RWPE1 (cell line): Measurements from ENCODE around the gene INSYN2A.

Experiments used
- CTCF ChIA-PET: fragments of 350-600 bp; sonication (Branson Sonifier 250); formaldehyde crosslinking; extraction: SDS; loops from one replicate; lab custom pipeline; 2021; lab: Yijun Ruan, JAX
- POLR2A ChIA-PET: fragments of 400-600 bp; formaldehyde crosslinking; extraction: SDS; loops from one replicate; lab custom pipeline; 2020; ENCODE audit warnings: antibody characterized with exemption; ENCODE audit not compliant: low non-redundant PET; lab: Yijun Ruan, JAX
- DNase-seq: peaks from one replicate; pipeline ENCODE4 v3.0.0; 2012; ENCODE audit warnings: low spot score
- H3K27ac ChIP-seq: fragments of 450-650 bp; 2 replicates; pipeline ENCODE4 v1.5.1; 2017
- CTCF ChIP-seq: fragments of 450-650 bp; conservative IDR thresholded peaks from 2 replicates; pipeline ENCODE4 v1.5.1; 2017; ENCODE audit warnings: low read depth, mild to moderate bottlenecking

The INSYN2A gene

DNA sequence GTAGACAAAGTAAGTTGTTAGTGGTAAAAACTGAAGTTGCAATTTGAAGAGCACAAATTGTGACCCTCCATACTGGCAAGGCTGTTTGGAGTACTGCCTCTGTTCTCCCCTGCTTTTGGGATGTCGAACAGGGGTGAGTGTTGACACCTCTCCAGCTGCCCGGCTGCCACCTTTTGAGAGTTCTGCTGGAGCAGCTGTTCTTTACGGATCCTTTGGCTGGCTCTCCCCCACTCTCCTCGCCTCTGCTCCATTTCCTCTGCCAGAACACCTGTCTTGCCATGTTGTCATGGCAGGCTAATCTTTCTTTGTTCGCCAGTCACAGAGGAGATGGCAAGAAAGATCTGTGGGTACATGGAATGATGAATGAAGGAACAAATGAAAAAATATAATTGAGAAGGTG is 34.9 kb downstream of the INSYN2A start:
- no peak overlapping the region for H3K27ac ChIP-seq
- CTCF ChIA-PET = no interaction called here
- DNase-seq = no peak
- POLR2A ChIA-PET = no interaction called here
- no peak for TF ChIP-seq CTCF

DNA sequence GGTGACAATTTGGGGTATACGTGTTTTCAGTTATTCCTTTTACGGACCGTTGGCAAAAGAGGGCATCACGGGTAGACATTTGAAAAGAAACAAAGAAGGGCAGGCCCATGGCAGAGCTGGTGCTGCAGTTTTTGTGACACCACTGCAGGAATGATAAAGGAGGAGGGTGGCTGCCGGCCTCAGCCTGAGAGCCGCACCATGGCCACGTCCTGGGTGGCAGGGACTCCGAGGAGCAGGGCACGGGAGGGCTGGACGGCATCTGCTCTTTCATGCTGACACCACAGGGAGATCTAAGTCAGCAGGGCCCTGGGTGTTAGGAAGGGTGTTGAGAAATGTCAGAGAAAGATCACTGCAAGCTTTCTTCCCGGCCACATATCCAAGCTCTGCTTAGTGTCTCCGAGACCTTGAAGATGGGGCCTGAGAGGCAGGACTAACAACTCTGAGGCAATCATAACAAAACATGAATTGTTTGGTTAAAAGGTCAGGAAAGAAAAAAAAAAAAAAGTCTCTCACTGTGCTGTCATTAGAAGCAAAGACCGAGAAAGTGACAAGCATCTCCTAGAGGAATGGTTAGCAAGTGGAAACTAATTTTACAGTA is 36.6 kb downstream of the INSYN2A start:
- DNase-seq = no peak
- H3K27ac ChIP-seq = no peak overlapping the region
- POLR2A ChIA-PET = no interaction called here
- CTCF ChIA-PET = no interaction called here
- no peak for TF ChIP-seq CTCF

DNA sequence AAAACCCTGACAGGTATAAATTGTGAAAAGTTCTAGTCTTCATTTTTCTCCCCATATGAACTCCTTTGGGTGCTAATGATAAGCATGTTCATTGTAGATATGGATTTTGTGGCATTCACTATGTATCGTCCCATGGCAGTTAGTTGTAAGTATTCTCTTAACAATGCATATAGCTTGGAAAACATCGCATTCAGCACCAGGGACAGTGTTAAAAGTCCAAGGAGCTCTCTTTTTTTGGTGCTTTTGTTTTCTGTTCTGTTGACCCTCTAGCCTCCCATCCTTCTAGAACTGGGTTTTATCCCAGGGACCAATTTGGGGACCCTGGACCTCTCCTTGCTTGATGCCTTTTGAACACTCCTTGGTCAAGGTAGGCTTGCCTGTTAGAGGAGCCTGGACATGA is 37.7 kb downstream of the INSYN2A start:
- CTCF ChIA-PET = no interaction called here
- POLR2A ChIA-PET = no interaction called here

DNA sequence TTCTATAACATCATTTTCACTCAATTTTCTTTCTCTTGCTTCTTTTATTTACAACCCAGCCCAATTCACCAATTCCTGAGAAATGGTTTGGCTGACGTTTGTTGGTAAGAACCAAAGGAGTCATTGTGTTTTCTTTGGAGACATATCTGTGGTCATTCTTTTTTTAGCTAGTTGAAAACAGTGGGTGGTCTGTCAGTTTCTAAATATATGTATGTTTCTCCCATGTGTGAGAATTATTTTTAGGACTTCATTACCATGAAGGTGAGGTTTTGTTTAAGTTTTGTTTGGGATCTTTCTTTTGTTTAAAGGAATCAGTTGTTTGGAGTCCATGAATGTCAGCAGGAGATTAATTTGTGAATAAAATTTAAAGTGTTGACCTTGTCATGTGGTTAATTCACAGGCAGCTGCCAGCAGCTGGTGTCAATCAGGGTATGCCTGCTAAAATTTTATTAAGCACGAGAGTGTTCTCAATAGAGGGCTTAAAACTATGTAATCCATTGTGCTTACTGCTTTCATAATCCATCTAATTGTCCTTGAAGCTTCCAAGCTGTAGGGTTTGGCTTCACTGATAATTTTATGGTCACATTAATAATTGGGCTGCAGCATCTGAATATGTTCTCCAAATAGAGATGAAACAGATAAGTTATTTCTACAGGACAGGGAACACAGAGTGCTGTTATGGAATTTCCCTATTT is 38.7 kb downstream of the INSYN2A start:
- no peak for DNase-seq
- TF ChIP-seq CTCF = no peak
- ChIA-PET POLR2A (no interaction called here), CTCF (no interaction called here)
- no peak overlapping the region for H3K27ac ChIP-seq

More for the DNA sequence above, 37.7 kb downstream of the INSYN2A start:
- DNase-seq = no peak
- no peak overlapping the region for H3K27ac ChIP-seq
- TF ChIP-seq CTCF = no peak

DNA sequence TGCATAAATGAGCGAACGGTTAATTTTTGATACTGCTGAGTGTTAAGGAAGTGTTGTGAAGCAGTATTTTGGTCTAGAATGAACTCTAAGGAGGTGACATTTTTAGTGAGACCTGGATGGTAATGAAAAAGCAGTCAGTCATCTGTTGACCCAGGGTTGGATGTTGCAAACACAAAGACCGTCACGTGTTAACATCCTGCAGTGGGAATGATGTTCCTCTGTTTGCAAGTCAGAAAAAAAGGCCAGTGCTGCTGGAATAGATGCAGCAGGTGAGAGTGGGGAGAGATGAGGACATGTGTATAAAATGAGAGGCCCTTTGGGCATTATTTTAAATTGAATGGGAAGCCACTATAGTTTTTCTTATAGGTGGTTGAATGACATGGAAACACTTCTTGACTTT is 39.3 kb downstream of the INSYN2A start:
- no peak for TF ChIP-seq CTCF
- no peak overlapping the region for H3K27ac ChIP-seq
- no peak for DNase-seq
- POLR2A ChIA-PET = no interaction called here
- CTCF ChIA-PET = no interaction called here

- ChIA-PET POLR2A (no interaction called here), CTCF (interaction anchor here (0.5 to 0.6 kb wide), 2 partner anchors 11 to 89 kb away, joined by 3 to 4 read pairs; no protein-coding TSS in a partner anchor)
- no peak overlapping the region for H3K27ac ChIP-seq
- DNase-seq = no peak
- TF ChIP-seq CTCF = no peak
Observed at GRCh38 chr10:127154831-127155620, 41.4 kb downstream of the INSYN2A start.
